GM19240 (cell line): Measurements from ENCODE around the gene DYNLT2B.
"Not testable (repeated sequence)": the region's sequence is repeated elsewhere in the genome, so short reads cannot be mapped to it uniquely, and the experiment has no call there.

Experiments used
- DNase-seq: peaks from one replicate; pipeline ENCODE4 v3.0.0; 2011; ENCODE audit warnings: low spot score; ENCODE audit not compliant: insufficient read length

Gene DYNLT2B

GRCh38 chr3:196273655-196274054 is 44.4 kb downstream of the DYNLT2B start:
- no peak for DNase-seq

- DNase-seq, result no peak
Measured at GRCh38 chr3:196272826-196273225, 45.2 kb downstream of the DYNLT2B start.

- no peak for DNase-seq
Measured at GRCh38 chr3:196270499-196270898, 47.5 kb downstream of the DYNLT2B start.

GRCh38 chr3:196268284-196269163 is 49.5 kb downstream of the DYNLT2B start:
- no peak for DNase-seq

- no peak for DNase-seq
Measured at GRCh38 chr3:196263819-196264218, 54.2 kb downstream of the DYNLT2B start.

GRCh38 chr3:196260784-196261183 is 57.3 kb downstream of the DYNLT2B start:
- DNase-seq, result no peak

- no peak for DNase-seq
Measured at GRCh38 chr3:196255776-196256175, 62.3 kb downstream of the DYNLT2B start.

- DNase-seq, result no peak
Measured at GRCh38 chr3:196254376-196255283, 63.4 kb downstream of the DYNLT2B start.

- no peak for DNase-seq
Measured at GRCh38 chr3:196251918-196252317, 66.1 kb downstream of the DYNLT2B start.

GRCh38 chr3:196246612-196247308 is 71.3 kb downstream of the DYNLT2B start:
- no peak for DNase-seq

- not testable (repeated sequence) for DNase-seq
Measured at GRCh38 chr3:196244166-196244565, 73.9 kb downstream of the DYNLT2B start.

GRCh38 chr3:196241704-196242103 is 76.3 kb downstream of the DYNLT2B start:
- no peak for DNase-seq
